ENCODE measurements around the gene HS3ST3A1.

- TF ChIP-seq POLR2A (IDR thresholded peaks at IDR 0.05; ENCODE audit: low read depth, low read length) (no peak), TAF1 (IDR thresholded peaks at IDR 0.05; ENCODE audit: low read depth, low read length) (no peak), POLR2AphosphoS5 (IDR thresholded peaks at IDR 0.05; ENCODE audit: low read depth, low read length) (no peak), SPI1 (IDR thresholded peaks at IDR 0.05; ENCODE audit: low read depth, low read length) (no peak), PAX5 (IDR thresholded peaks at IDR 0.05; ENCODE audit: insufficient read depth, low read length, severe bottlenecking) (no peak), POU2F2 (IDR thresholded peaks at IDR 0.05; ENCODE audit: low read depth, low read length) (no peak)
Measured at GRCh38 chr17:13590441-13590840, 11.3 kb downstream of the HS3ST3A1 start.

All from GM12891 (cell line).